Measurements from ENCODE around the gene SLTM.
"Not testable (repeated sequence)": the region's sequence is repeated elsewhere in the genome, so short reads cannot be mapped to it uniquely, and the experiment has no call there.

Gene SLTM

DNA sequence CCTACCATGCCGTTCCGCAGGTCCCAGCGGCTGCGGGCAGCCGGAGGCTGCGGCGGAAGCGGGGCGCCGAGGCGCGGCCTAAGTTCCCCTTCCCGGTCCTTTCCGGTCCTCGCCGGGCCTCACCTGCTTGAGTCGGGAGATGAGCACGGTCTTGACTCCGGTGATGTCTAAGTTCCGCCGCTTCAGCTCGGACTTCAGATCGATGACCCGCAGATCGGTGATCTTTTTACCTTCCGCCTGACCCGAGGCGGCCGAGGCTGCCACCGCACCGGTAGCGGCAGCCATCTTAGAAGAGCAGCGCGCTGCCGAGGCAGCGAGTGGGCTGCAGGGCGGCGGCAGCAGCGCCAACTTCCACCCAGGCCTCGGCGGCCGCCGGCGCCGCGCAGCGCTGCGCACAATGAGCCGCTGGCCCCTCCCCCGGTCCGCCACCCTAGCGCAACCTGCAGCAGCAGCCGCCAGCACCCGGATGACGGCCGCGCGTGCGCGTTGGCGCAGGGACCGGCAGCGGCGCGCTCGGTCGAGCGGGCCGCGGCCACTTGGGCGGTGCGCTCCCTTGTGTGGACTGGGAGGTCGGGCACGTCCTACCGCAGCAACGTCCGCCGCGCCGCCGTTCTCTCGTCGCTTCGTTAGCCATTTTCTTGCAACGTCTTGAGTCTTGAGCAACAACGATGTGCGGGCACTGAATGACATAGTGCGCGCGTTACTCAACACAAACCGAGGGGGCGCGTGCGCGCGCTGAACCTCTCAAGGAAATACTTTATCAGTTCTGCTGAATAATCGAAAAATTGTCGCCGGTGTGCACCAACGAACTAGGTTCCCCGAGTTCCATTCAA is at the start of gene SLTM:
TSS of gene SLTM (minus strand) at position 399 of the 833 bp plus-strand sequence. CDS start at position 285, 114 bp downstream.
- peak; percentile 96 for DNase-seq (ENCODE audit: low spot score)

DNA sequence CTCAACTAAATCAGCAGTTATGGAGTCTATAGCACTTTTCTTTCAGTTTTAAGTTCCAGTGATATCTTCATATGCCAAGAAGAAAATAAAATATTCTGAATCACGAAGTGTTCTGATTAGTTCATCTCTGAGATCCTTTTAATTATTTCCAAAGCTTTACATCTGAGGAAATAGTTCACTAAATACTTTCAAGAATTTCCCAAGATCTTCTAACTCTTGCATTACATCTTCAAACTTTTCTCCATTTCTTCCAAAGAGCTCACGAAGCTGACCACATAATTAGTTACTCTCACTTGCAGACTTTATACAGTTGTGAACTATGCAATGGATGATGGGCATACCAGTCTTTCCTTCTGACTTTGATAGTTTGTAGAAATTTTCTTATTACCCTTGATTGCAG is 49.8 kb upstream of the SLTM start:
- DNase-seq (ENCODE audit: low spot score): no peak

DNA sequence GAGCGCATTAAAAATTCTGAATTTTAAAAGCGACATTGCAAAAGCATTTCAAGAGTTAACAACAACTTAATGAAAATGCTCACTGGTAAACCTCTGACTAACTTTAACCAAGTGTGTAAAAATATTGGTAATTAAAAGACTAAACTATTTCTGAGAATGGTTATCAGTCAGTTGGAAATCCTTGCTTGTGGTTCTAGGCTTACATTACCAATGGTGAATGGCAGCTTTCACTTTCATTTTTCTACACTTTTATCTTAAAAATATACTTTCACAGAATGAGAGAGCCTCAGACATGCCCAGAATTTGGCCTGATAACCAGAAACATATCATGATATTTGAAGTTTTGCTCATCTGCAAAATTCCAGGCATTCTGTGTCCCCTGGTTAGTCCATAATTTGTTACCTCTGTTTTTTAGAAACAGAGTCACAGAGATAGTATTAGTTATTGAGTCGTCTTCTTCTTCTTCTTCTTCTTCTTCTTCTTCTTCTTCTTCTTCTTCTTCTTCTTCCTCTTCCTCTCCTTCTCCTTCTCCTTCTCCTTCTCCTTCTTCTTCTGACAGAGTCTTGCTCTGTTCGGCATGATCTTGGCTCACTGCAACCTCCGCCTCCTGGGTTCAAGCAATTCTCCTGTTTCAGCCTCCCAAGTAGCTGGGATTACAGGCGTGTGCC is 48.5 kb upstream of the SLTM start:
- no peak for DNase-seq (ENCODE audit: low spot score)

DNA sequence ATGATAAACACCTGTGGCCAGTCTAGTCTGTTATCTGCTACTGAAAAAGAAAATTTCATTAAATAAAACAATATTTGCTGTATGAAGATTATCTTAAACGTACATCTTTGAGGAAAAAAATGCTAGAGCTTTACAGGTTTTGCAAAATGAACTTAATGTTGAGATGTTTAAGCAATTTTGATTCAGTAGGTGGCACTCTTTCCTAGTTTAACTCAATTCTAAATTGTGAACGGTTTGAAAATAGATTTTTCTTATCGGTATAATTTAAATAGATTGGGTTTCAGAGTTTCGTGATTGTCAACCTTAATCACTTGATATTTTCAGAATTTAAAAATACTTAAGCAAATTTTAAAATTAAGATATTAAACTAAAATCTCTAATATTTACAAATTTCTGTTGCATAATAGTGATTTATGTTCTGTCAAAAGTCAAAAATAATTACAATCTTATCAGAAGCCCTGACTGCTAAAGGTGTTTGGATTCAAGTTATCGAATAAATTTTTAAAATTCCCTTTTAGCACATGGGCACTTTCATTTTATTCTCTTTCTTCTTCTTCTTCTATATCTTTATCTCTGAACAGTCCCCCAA is 47.0 kb upstream of the SLTM start:
- DNase-seq (ENCODE audit: low spot score): peak; percentile 40

DNA sequence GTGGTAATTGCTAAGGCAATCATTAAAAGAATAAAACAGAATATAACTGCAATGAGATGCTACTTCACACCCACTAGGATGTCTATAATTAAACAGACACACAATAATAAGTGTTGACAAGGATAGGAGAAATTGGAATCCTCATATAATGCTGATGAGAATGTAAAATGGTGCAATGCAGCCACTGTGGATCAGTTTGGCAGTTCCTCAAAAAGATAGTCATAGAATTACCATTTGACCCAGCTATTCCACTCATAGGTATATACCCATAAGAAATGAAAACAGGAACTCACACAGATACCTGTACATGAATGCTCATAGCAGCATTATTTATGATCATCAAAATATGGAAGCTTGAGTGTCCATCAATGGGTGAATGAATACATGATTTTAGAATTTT is 44.4 kb upstream of the SLTM start:
- DNase-seq (ENCODE audit: low spot score): no peak

DNA sequence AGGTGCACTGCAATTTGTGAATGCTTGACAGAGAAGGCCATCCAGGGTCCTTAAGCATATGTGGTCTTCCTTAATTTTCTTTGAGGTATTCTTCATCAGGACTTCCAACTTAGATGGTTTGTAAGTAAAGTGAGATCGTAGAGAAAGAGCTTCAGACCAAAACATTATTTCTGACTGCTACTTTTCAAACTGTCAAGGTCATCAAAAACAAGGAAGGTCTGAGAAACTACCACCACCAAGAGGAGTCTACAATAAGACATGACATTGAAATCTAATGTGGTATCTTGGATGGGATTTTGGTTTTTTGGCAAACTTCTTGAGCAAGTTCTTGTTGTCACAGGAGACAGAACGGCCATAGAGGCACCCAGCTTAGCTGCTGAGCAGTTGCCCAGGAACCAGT is 34.0 kb upstream of the SLTM start:
- DNase-seq (ENCODE audit: low spot score): no peak

DNA sequence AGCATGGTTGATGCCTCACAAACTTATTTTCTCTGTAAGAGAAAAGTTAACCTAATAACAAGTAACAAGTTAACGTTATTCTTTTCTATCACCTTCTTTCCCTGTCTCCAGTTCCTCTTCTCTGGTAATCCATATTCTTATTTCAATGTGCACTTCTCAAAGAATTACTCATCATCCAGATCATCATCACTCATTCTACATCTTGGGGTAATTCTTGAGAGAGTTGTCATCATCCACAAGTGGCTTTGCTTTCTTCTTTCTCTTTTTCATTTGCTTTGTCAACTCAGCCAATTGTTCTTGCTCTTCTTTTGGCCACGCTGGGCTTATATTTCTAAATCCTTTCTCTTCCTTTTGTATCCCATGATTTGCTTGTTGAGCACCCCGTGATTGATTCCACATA is 33.2 kb upstream of the SLTM start:
- DNase-seq (ENCODE audit: low spot score): no peak

DNA sequence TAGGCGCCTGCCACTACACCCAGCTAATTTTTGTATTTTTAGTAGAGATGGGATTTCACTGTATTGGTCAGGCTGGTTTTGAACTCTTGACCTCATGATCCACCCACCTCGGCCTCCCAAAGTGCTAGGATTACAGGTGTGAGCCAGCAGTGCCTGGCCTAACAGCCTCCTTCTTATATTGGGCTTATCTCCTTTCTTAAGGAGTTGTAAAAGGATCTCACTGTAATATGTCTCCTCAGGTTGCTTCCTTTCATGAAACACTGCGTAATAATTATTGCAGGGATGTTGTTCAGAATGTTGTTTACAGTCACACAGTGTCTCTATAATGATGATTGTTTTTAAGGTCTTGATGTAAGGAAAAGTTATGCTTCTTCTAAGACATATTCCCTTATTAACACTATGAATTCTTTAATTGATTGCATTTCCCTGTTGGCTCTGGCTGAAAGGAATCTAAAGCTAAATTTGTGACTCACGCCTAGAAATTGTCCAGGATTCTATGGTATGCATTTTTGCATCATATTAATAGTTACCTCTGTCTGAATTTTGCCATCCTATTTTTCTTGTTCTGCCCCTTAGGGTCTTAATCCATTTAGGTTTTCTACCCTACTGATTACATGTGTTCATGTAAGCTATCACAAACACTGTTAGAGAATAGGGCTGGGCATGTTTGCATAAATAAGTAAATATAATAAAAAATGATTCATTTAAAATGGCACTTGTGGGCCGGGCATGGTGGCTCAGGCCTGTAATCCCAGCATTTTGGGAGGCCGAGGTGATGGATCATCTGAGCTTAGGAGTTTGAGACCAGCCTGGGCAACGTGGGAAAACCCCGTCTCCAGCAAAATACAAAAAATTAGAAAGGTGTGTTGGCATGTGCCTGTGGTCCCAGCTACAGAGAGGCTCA is 29.4 kb upstream of the SLTM start:
- DNase-seq (ENCODE audit: low spot score): no peak

DNA sequence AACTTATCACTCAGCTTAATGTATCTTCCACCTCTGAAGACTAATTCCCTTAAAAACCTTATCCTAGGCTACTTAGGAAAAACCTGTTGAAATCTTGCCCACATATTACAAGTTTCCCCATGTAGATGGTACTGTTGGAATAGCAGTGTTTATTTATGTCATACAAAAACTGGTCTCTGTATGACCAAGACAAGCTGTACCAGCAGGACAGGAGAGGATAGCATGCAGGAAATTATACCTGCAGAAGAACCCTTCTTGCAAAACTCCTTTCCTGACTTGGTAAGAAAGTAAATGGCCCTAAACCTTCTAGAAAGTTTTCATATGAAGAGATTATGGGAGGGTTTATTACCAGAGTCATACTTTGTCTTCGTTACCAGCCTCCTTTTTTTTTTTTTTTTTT is 28.7 kb upstream of the SLTM start:
- DNase-seq (ENCODE audit: low spot score): no peak

DNA sequence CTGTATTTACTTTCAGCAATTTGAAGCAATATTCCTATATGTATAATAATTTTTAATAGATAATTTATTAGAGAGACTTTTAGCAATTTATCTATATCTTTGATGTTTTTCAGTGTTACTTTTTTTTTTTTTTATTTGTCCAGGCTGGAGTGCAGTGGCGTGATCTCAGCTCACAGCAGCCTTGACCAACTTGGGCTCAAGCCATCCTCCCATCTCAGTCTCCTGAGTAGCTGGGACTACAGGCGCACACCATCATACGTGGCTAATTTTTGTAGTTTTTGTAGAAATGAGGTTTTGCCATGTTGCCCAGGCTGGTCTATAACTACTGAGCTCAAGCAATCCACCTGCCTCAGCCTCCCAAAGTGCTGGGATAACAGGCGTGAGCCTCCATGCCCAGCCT is 25.3 kb upstream of the SLTM start:
- no peak for DNase-seq (ENCODE audit: low spot score)

DNA sequence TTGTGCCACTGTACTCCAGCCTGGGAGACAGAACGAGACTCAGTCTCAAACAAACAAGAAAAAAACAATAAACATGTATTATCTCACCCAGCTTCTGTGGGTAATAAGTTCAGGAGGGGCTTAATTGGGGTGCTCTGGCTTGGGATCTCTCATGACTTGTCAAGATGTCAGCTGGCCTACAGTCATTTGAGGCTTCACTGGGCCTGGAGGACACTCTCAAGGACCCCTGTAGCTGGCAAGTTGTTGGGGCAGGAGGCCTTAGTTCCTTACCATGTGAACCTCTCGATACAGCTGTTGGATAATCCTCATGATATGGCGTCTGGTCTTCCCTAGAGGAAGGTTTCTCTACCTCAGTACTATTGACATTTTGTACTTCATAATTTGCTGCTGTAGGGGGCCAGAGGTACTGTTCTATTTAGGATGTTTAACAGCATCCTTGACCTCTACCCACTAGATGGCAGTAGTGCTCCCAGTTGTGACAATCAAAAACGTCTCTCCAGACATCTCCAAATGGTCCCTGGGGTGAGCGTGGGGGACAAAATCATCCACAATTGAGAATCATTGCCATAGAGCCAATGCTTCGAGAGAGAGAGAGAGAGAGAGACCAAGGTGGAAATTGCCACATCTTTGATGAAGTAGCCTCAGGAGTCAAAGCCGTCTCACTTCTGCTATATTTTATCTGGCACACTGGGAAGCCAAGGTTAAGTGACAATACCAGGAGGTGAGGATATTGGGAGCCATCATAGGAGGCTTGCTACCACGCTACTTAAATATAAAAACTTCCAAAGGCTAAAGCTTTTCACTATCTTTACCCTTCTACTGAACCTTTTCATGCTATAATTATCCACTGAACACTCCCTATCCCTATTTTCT is 23.9 kb upstream of the SLTM start:
- DNase-seq (ENCODE audit: low spot score): peak; percentile 57

DNA sequence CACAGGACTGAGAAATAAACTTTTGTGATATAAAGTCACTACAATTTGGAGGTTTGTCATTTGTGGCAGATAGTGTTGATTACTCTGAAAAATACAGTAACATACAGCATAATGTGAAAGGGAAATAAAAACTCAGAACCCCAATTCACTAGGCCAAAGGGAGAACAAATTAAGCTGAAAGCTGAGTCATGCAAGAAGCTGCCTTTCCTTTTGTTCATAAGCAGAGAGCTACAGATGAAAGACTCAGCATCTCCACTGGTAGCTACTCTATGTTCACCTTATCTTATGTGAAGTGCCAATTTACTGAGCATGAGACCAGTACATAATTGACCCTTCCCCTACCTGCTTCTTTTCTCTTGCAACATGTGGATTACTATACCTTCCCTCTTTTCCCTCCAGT is 19.3 kb upstream of the SLTM start:
- DNase-seq (ENCODE audit: low spot score): no peak

DNA sequence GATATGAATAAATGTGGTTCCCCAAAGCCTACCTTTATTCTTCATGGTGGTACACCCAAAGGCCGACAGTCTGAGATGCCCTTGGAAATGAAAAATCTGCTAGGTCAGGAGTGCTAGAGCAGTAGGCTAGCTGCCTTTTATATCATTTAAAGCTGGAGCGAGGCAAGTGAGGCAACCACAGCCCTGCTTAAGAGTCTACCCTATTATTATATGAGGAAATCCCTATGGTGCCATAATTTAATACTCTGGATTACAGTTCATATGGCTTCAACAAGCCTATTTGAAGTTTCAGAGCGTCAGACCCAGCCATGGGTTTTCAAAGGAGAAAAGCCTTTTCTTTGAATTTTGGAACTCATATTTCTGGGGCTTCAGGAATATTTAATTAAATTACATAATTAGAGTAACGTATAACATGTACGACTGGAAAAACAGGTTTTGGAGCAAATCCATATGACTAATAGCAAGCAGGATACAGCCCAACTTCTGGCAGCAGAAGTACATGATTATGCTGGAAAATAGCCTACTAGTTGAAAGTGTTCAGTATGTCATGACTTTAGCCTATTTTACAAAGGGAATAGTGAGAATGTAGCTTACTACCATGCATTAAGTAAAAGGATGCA is 18.0 kb upstream of the SLTM start:
- peak; percentile 72 for DNase-seq (ENCODE audit: low spot score)

DNA sequence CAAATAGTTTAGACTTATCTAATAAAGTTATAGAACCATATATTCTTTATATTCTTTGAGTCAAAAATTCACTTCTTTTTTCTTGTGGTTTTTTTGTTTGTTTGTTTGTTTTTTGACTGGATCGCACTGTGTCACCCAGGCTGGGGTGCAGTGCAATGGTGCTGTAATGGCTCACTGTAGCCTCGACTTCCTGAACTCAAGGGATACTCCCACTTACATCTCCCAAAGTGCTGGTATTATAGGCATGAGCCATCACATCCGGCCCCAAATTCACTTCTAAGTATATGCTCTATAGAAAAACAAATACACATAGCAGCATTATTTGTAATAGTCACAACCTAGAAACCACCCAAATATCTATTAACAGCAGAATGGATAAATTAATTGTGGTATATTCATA is 13.7 kb upstream of the SLTM start:
- DNase-seq (ENCODE audit: low spot score): no peak

DNA sequence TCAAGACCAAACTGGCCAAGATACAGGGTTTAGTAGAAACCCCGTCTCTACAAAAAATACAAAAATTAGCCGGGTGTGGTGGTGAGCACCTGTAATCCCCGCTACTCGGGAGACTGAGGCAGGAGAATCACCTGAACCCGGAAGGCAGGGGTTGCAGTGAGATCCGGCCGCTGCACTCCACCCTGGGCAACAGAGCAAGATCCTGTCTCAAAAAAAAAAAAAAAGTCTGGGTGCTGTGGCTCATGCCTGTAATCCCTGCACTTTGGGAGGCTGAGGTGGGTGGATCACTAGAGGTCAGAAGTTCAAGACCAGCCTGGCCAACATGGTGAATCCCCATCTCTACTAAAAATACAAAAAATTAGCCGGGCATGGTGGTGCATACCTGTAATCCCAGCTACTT is 1.5 kb upstream of the SLTM start:
- DNase-seq (ENCODE audit: low spot score): not testable (repeated sequence)

DNA sequence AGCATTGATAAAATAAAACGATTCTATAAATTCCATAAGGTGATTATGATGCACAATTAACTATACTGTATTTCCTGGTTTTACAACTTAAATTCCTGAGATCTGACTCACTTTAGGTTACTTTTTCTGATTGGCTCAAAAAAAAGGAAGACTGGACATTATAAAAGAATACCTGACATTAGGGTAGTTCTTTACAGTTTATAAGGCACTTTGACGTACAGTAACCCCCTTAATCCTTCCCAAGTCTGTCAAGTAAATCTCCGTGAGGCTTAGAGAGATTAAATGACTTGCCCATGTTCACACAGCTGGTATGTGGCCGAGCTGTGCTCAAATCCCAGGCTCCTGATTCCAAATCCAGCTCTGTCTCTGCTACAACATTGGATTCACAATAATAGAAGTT is 1.0 kb upstream of the SLTM start:
- DNase-seq (ENCODE audit: low spot score): no peak

DNA sequence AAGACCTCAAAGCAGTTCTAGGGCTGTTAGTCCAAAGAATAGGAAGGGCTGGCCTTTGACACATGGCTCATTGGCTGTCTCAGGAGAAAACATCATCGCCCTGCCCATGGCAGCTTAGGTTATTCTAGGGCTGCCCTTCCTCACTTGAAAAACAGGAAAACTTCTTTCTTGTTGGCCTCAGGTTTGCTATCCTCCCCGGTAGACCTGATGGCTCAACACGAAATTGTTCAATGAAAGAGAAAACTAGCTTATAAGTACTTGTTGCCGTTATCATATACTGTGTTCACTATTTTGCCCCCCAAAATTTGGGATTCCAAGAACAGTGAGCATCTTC is 602 bp upstream of the SLTM start:
- no peak for DNase-seq (ENCODE audit: low spot score)

DNA sequence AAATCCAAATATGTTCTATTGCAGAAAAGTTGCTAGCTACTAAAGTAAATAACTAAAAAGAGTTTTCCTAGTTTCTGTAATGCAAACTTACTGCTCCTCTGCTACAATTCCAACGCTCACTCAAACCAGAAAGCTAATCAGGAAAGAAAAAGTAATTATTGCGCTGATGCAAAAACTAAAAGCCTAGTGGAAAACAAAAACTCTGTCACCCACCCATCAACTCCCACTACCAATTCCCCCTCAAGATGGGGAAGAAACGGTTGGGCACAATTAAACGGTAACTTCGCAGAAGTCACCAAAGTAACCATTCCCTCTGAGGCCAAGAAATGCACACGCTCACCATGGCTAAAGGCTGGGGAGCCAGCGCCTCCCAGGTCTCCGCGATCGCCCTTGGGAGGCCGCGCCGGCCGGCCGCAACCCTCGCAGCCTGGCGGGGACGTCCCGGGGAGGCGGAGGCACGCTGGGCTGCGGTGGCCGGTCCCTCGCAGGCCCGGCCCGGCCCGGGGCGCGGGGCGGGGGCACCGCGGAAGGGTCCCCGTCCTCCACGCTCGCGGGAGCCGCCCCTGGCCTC is 684 bp downstream of the SLTM start:
- DNase-seq (ENCODE audit: low spot score): peak; percentile 29

DNA sequence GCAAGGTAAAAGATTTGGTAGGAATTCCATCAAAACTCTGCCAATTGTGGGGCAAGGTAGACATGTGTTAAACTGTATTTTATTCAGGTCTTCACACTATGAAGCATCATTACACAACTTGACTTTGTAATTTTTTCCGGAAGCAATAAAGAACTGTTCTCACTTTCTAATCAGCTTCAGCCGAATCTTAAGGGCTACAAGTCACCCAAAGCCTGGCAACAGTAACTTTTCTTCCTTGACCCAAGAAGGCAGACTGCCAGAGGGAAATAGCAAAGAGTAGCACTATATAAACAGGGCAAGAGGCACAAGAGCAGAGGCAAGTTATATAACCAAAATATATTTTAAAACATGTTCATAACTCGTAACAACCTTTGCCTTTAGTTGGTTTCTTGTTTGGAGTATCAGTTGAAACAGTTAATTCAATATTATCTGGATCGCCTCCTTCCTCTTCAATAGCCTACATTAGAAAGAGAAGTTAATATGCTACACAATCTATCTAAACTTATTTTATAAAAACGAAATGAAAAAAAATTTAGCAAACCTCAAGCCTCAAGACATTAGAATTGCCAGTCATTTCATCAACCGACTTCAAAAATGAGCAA is 1.4 kb downstream of the SLTM start:
- DNase-seq (ENCODE audit: low spot score): peak; percentile 31

DNA sequence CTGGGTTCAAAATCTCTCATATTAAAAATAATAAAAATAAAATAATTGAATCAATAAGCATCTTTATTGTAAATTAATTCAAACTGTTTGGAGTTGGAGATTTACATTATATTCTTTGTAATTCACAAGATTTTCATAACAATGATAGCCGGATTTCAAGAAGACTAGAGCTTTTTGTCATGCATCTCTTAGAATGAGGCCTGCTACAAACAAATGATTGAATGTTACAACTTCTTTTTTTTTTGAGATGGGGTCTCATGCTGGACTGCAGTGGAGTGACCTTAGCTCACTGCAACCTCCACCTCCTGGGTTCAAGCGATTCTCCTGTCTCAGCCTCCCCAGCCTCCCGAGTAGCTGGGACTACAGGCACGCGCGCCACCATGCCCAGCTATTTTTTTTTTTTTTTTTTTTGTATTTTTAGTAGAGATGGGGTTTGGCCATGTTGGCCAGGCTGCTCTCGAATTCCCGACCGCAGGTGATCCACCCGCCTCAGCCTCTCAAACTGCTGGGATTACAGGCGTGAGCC is 3.5 kb downstream of the SLTM start:
- DNase-seq (ENCODE audit: low spot score): no peak
